SK-N-SH (cell line): ENCODE measurements around the gene SPTLC1. TPM values are rescaled to one million over a fixed set of nuclear protein-coding genes. Genes with fewer than 3 reads are reported as not detected.

Experiments used
- CTCF ChIA-PET: fragments of 300-600, 350-600 bp; formaldehyde crosslinking; extraction: SDS; loops from one replicate; lab custom pipeline; 2021; lab: Yijun Ruan, JAX
- POLR2A ChIA-PET: fragments of 350-600 bp; sonication (Branson Sonifier 250); formaldehyde crosslinking; extraction: SDS; loops from one replicate; lab custom pipeline; 2020; ENCODE audit warnings: antibody characterized with exemption, inconsistent platforms; lab: Yijun Ruan, JAX
- DNase-seq: peaks from one replicate; pipeline ENCODE4 v3.0.0; 2012
- H2AFZ ChIP-seq: fragments of 200-600 bp; sonication (generic); 2 replicates; pipeline ENCODE4 v1.8.1; 2016; ENCODE audit warnings: antibody characterized with exemption, mild to moderate bottlenecking, low read depth
- H3F3A ChIP-seq: fragments of 200-600 bp; sonication (generic); replicated peaks from 2 replicates; pipeline ENCODE3; 2016; ENCODE audit warnings: antibody characterized with exemption, mild to moderate bottlenecking; ENCODE audit not compliant: insufficient read depth
- H3K27ac ChIP-seq, 2 experiments: fragments of 200-500 bp in 1 of 2; fragments of 200-600 bp in 1 of 2; sonication (Bioruptor generic) in 1 of 2; sonication (generic), shearing (Covaris generic) in 1 of 2; 2 replicates each; pipeline versions ENCODE4 v1.5.1 to v1.6.1; 2014 to 2016; ENCODE audit warnings: low read depth in 2 of 2, inconsistent platforms in 1 of 2, low read length in 1 of 2, mild to moderate bottlenecking in 1 of 2, mixed read lengths in 1 of 2
- H3K27me3 ChIP-seq: fragments of 200-600 bp; sonication (generic), shearing (Covaris generic); 2 replicates; pipeline ENCODE4 v1.6.1; 2016; ENCODE audit warnings: mixed run types; ENCODE audit not compliant: insufficient read depth
- H3K36me3 ChIP-seq, 2 experiments: fragments of 200-500 bp in 1 of 2; fragments of 200-600 bp in 1 of 2; sonication (Bioruptor generic) in 1 of 2; sonication (generic) in 1 of 2; replicated peaks in 1 of 2; 2 replicates each; pipeline versions ENCODE3 to v1.5.1; 2014 to 2016; ENCODE audit warnings: low read length in 1 of 2, mild to moderate bottlenecking in 1 of 2; ENCODE audit not compliant: insufficient read depth in 2 of 2, control insufficient read depth in 1 of 2
- H3K4me1 ChIP-seq, 2 experiments: fragments of 200-500 bp in 1 of 2; fragments of 200-600 bp in 1 of 2; sonication (Bioruptor generic) in 1 of 2; sonication (generic), shearing (Covaris generic) in 1 of 2; 2 replicates each; pipeline versions ENCODE4 v1.5.1 to v1.6.1; 2014 to 2016; ENCODE audit warnings: low read depth in 1 of 2, low read length in 1 of 2, mixed run types in 1 of 2; ENCODE audit not compliant: insufficient read depth in 2 of 2, control insufficient read depth in 1 of 2
- H3K4me2 ChIP-seq: fragments of 200-600 bp; sonication (generic), shearing (Covaris generic); 2 replicates; pipeline ENCODE4 v1.6.1; 2017; ENCODE audit warnings: mixed run types
- H3K4me3 ChIP-seq, 2 experiments: fragments of 200-500 bp in 1 of 2; fragments of 200-600 bp in 1 of 2; sonication (Bioruptor generic) in 1 of 2; sonication (generic), shearing (Covaris generic) in 1 of 2; 2 replicates each; pipeline versions ENCODE4 v1.5.1 to v1.8.1; 2014 to 2016; ENCODE audit warnings: low read depth in 2 of 2, inconsistent platforms in 1 of 2, low read length in 1 of 2, mild to moderate bottlenecking in 1 of 2, mixed read lengths in 1 of 2, moderate library complexity in 1 of 2
- H3K79me2 ChIP-seq: fragments of 200-600 bp; sonication (generic); 2 replicates; pipeline ENCODE4 v1.8.1; 2017; ENCODE audit warnings: mild to moderate bottlenecking; ENCODE audit not compliant: insufficient read depth
- H3K9ac ChIP-seq: fragments of 200-600 bp; sonication (generic); 2 replicates; pipeline ENCODE4 v1.6.1; 2017; ENCODE audit warnings: mixed run types
- H3K9me2 ChIP-seq: fragments of 200-600 bp; sonication (generic); 2 replicates; pipeline ENCODE4 v1.6.1; 2017; ENCODE audit warnings: mixed run types
- H3K9me3 ChIP-seq: fragments of 200-600 bp; sonication (generic); 2 replicates; pipeline ENCODE4 v1.6.1; 2017; ENCODE audit warnings: mixed run types, mild to moderate bottlenecking, moderate library complexity
- H4K20me1 ChIP-seq: fragments of 200-600 bp; sonication (generic); 2 replicates; pipeline ENCODE4 v1.6.1; 2017; ENCODE audit warnings: mild to moderate bottlenecking, mixed run types; ENCODE audit not compliant: insufficient read depth
- CHD2 ChIP-seq: fragments of 150-350 bp; IDR thresholded peaks from 2 replicates; pipeline ENCODE4 v1.6.1; 2018; ENCODE audit warnings: low read length; ENCODE audit not compliant: partially characterized antibody
- ELF1 ChIP-seq: IDR thresholded peaks from 2 replicates; pipeline ENCODE4 v1.4.0; 2012
- EZH2phosphoT487 ChIP-seq: fragments of 200-600 bp; sonication (generic); IDR thresholded peaks from 2 replicates; pipeline ENCODE4 v1.6.1; 2017; ENCODE audit warnings: low read depth, mixed run types, mild to moderate bottlenecking, antibody characterized with exemption, moderate library complexity, borderline replicate concordance
- FOSL2 ChIP-seq: IDR thresholded peaks from 2 replicates; pipeline ENCODE4 v1.4.0; 2012; ENCODE audit warnings: low read depth, mild to moderate bottlenecking, moderate library complexity, borderline replicate concordance
- FOXJ3 ChIP-seq: sonication (generic); formaldehyde crosslinking; IDR thresholded peaks from 2 replicates; pipeline ENCODE4 v1.5.1; 2020; ENCODE audit warnings: mild to moderate bottlenecking, missing genetic modification reagents
- GATA2 ChIP-seq: sonication (generic); formaldehyde crosslinking; IDR thresholded peaks from 2 replicates; pipeline ENCODE4 v1.5.0; 2020; ENCODE audit warnings: mild to moderate bottlenecking, missing genetic modification reagents
- IRF3 ChIP-seq: fragments of 150-350 bp; IDR thresholded peaks from 2 replicates; pipeline ENCODE4 v1.6.1; 2016; ENCODE audit warnings: mild to moderate bottlenecking, low read depth, low read length
- RAD21 ChIP-seq: IDR thresholded peaks from 2 replicates; pipeline ENCODE4 v1.6.1; 2012; ENCODE audit warnings: mild to moderate bottlenecking, low read length
- RFX5 ChIP-seq: IDR thresholded peaks from 2 replicates; pipeline ENCODE4 v1.6.1; 2012; ENCODE audit warnings: mild to moderate bottlenecking, improper control_type of control experiment, low read length
- RXRA ChIP-seq: IDR thresholded peaks from 2 replicates; pipeline ENCODE4 v1.4.0; 2012; ENCODE audit warnings: low read depth, mild to moderate bottlenecking, borderline replicate concordance
- SIN3A ChIP-seq: IDR thresholded peaks from 2 replicates; pipeline ENCODE4 v1.6.1; 2012; ENCODE audit warnings: low read depth, mild to moderate bottlenecking, low read length, moderate library complexity, borderline replicate concordance
- USF2 ChIP-seq: fragments of 150-350 bp; IDR thresholded peaks from 2 replicates; pipeline ENCODE4 v1.6.1; 2017; ENCODE audit warnings: antibody characterized with exemption, low read length, low read depth, borderline replicate concordance
- YY1 ChIP-seq: IDR thresholded peaks from 2 replicates; pipeline ENCODE4 v1.4.0; 2012; ENCODE audit warnings: low read depth, mild to moderate bottlenecking
- ZBTB33 ChIP-seq: IDR thresholded peaks from 2 replicates; pipeline ENCODE4 v1.4.0; 2012; ENCODE audit warnings: low read depth, borderline replicate concordance
- WGBS: methylation state at CpG from one replicate; pipeline ENCODE4 v1.1.6; 2017; ENCODE audit warnings: low lambda C conversion rate; 5-methylcytosine and 5-hydroxymethylcytosine counted together
- polyA plus RNA-seq, 3 experiments: library from polyadenylated mRNA; depleted of rRNA; stranded (reverse); fragments of >200 nt; gene quantifications; 2 replicates each; pipeline ENCODE4 v1.2.3, GENCODE V29; 2012

Gene SPTLC1
- polyA plus RNA-seq, 1 of the 3 experiments (the other 2 are of a cell fraction): 53.9 TPM

- TF ChIP-seq ZBTB33 (no peak), YY1 (no peak), EZH2phosphoT487 (no peak), SIN3A (no peak), GATA2 (CRISPR knock-in tag) (no peak)
These were observed 55.6 kb downstream of the SPTLC1 start (continued) for GRCh38 chr9:92059661-92060060.

- no peaks in the 10 kb centered on the region for H3K27me3 ChIP-seq
- no peak for DNase-seq
- H3K36me3 ChIP-seq: peaks cover 65 to 81% of the 10 kb centered on the region in 2 experiments
- no peak overlapping the region for H3K27ac ChIP-seq
- H2AFZ ChIP-seq: no peak overlapping the region
- H4K20me1 ChIP-seq: no peaks in the 10 kb centered on the region
- H3K4me1 ChIP-seq: no peaks in the 10 kb centered on the region
- no peak overlapping the region for H3K4me3 ChIP-seq
- ChIA-PET POLR2A (interaction anchor here (0.5 kb wide), 1 partner anchor 40 kb away, joined by 3 read pairs; no protein-coding TSS in a partner anchor), CTCF (interaction anchor here (1.2 kb wide), 1 partner anchor 11 kb away, joined by 4 read pairs; no protein-coding TSS in a partner anchor)
- no peak overlapping the region for H3K4me2 ChIP-seq
- H3K9ac ChIP-seq: no peak overlapping the region
- TF ChIP-seq RFX5: no peak
- TF ChIP-seq YY1: no peak
- TF ChIP-seq USF2: no peak
- no peak for TF ChIP-seq FOSL2
- TF ChIP-seq ELF1: no peak
- TF ChIP-seq FOXJ3: no peak
- peaks cover 23% of the 10 kb centered on the region for H3K9me3 ChIP-seq
- 95% methylated on average over 5 of the region's 5 CpGs for WGBS
- no peaks in the 10 kb centered on the region for H3K9me2 ChIP-seq
- no peaks in the 10 kb centered on the region for H3F3A ChIP-seq
- peaks cover 33% of the 10 kb centered on the region for H3K79me2 ChIP-seq
These were observed 56.3 kb downstream of the SPTLC1 start for GRCh38 chr9:92058723-92059444.

GRCh38 chr9:92058026-92058425 lies 57.2 kb downstream of the SPTLC1 start:
- no peak overlapping the region for H3K4me2 ChIP-seq
- peaks cover 62 to 79% of the 10 kb centered on the region in 2 experiments for H3K36me3 ChIP-seq
- peaks cover 20% of the 10 kb centered on the region for H3K9me3 ChIP-seq
- no peak overlapping the region for H3K4me3 ChIP-seq
- H3K4me1 ChIP-seq: no peaks in the 10 kb centered on the region
- H3K9me2 ChIP-seq: no peaks in the 10 kb centered on the region
- H3K9ac ChIP-seq: no peak overlapping the region
- H3K27me3 ChIP-seq: no peaks in the 10 kb centered on the region
- no peaks in the 10 kb centered on the region for H3F3A ChIP-seq
- ChIA-PET CTCF (interaction anchor here (1.2 kb wide), 1 partner anchor 11 kb away, joined by 4 read pairs; no protein-coding TSS in a partner anchor), POLR2A (no interaction called here)
- no peak overlapping the region for H3K27ac ChIP-seq
- no peak overlapping the region for H2AFZ ChIP-seq
- H3K79me2 ChIP-seq: peaks cover 29% of the 10 kb centered on the region
- DNase-seq: no peak
- no peaks in the 10 kb centered on the region for H4K20me1 ChIP-seq
- TF ChIP-seq RAD21: no peak
- TF ChIP-seq CHD2: no peak
- no peak for TF ChIP-seq FOSL2
- TF ChIP-seq ZBTB33: no peak
- no peak for TF ChIP-seq IRF3
- no peak for TF ChIP-seq EZH2phosphoT487
- TF ChIP-seq RXRA: no peak
